Measurements from ENCODE around the gene RGS7BP.

DNA sequence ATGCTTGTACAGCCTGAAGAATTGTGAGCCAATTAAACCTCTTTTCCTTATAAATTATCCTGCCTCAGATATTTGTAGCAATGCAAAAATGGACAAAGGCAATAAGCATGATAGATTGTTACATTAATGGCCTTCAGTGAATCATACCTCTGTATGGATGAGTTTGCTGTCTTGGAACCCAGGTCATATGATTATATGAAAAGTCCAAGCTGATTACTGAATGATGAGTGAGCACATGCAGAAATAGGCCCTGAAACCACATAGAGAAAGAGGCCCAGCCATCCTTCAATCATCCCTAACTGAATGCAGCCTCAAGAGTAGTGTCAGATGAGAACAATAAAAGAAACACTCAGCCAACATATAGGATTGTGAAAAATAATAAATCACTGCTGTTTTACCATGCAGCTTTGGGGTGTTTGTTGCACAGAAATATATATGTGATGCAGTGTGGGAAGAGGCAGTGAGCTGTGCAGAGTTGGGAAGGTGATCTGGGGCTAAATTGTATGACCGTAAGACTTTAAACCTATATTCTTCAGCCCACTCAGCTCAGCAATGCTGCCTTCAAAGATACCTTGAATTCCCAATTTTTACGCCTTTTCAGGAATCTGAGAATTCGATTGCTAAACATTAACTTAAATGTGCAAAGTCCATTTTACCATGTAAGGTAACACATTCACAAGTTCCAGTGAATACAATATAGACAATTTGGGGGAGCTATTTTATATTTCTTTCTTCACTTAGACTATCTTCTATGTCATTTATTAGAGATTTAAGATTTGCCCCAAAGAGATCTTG is 148.1 kb downstream of the RGS7BP start:
- TF ChIP-seq, protein P1, sequence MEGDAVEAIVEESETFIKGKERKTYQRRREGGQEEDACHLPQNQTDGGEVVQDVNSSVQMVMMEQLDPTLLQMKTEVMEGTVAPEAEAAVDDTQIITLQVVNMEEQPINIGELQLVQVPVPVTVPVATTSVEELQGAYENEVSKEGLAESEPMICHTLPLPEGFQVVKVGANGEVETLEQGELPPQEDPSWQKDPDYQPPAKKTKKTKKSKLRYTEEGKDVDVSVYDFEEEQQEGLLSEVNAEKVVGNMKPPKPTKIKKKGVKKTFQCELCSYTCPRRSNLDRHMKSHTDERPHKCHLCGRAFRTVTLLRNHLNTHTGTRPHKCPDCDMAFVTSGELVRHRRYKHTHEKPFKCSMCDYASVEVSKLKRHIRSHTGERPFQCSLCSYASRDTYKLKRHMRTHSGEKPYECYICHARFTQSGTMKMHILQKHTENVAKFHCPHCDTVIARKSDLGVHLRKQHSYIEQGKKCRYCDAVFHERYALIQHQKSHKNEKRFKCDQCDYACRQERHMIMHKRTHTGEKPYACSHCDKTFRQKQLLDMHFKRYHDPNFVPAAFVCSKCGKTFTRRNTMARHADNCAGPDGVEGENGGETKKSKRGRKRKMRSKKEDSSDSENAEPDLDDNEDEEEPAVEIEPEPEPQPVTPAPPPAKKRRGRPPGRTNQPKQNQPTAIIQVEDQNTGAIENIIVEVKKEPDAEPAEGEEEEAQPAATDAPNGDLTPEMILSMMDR (conservative IDR thresholded peaks at IDR 0.05 in 1 of 2, IDR thresholded peaks at IDR 0.05 in 1 of 2; ENCODE audit: extremely low read depth in 1 of 2, insufficient read depth in 1 of 2, low read depth in 1 of 2, low read length in 2 of 2), result no peak
- TF ChIP-seq EZH2 (IDR thresholded peaks at IDR 0.05; ENCODE audit: borderline replicate concordance, low read length), result no peak

All from mammary epithelial cell (primary cell).